Choroid plexus epithelial cell (primary cell): ENCODE measurements around the gene LRRC3.

ENCODE experiments used
- DNase-seq: peaks from one replicate; pipeline ENCODE4 v3.0.0-alpha.2; 2010; ENCODE audit warnings: low read depth
- H3K4me3 ChIP-seq: 2 replicates; pipeline ENCODE4 v1.5.1; 2011; ENCODE audit warnings: low read depth, mild to moderate bottlenecking, control low read depth, low read length, moderate library complexity
- TF ChIP-seq, protein P1 (sequence below): conservative IDR thresholded peaks from 2 replicates; pipeline ENCODE4 v1.5.1; 2011; ENCODE audit warnings: low read depth, mild to moderate bottlenecking, control low read depth, inconsistent platforms, low read length, moderate library complexity

The LRRC3 gene

DNA sequence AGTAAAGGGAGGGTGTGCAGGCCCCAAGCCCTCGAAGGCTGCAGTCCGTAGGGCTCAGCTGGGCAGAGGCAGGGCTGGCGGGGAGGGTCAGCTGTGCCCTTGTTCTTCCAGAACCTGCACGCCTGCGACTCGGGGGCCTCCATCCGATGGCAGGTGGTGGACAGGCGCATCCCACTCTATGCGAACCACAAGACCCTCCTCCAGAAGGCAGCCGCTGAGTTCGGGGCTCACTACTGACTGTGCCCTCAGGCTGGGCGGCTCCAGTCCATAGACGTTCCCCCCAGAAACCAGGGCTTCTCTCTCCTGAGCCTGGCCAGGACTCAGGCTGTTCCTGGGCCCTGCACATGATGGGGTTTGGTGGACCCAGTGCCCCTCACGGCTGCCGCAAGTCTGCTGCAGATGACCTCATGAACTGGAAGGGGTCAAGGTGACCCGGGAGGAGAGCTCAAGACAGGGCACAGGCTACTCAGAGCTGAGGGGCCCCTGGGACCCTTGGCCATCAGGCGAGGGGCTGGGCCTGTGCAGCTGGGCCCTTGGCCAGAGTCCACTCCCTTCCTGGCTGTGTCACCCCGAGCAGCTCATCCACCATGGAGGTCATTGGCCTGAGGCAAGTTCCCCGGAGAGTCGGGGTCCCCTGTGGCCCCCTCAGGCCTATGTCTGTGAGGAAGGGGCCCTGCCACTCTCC is 13.6 kb upstream of the LRRC3 start:
- TF ChIP-seq, protein P1, sequence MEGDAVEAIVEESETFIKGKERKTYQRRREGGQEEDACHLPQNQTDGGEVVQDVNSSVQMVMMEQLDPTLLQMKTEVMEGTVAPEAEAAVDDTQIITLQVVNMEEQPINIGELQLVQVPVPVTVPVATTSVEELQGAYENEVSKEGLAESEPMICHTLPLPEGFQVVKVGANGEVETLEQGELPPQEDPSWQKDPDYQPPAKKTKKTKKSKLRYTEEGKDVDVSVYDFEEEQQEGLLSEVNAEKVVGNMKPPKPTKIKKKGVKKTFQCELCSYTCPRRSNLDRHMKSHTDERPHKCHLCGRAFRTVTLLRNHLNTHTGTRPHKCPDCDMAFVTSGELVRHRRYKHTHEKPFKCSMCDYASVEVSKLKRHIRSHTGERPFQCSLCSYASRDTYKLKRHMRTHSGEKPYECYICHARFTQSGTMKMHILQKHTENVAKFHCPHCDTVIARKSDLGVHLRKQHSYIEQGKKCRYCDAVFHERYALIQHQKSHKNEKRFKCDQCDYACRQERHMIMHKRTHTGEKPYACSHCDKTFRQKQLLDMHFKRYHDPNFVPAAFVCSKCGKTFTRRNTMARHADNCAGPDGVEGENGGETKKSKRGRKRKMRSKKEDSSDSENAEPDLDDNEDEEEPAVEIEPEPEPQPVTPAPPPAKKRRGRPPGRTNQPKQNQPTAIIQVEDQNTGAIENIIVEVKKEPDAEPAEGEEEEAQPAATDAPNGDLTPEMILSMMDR: no peak
- no peak overlapping the region for H3K4me3 ChIP-seq
- DNase-seq: no peak

DNA sequence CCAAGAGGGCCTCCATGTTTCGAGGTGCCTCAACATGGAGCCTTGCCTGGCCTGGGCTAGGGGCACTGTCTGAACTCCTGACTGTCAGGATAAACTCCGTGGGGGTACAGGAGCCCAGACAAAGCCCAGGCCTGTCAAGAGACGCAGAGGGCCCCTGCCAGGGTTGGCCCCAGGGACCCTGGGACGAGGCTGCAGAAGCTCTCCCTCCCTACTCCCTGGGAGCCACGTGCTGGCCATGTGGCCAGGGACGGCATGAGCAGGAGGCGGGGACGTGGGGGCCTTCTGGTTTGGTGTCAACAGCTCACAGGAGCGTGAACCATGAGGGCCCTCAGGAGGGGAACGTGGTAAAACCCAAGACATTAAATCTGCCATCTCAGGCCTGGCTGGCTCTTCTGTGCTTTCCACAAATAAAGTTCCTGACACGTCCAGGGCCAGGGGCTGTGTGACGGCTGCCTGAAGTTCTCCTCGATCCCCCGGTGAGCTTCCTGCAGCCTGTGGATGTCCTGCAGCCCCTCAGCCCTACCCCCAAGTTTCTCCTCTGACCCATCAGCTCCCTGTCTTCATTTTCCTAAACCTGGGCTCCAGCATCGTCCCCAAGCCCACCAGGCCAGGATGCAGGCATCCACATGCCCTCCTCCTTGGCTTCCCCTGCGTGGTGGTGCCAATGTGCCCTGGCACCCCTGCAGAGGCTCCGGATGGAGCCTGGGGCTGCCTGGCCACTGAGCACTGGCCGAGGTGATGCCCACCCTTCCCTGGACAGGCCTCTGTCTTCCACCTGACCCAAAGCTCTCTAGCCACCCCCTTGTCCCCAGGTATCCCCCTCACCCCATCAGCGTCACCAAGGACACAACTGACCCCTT is 12.8 kb upstream of the LRRC3 start:
- DNase-seq: no peak
- TF ChIP-seq, protein P1: no peak
- no peak overlapping the region for H3K4me3 ChIP-seq

DNA sequence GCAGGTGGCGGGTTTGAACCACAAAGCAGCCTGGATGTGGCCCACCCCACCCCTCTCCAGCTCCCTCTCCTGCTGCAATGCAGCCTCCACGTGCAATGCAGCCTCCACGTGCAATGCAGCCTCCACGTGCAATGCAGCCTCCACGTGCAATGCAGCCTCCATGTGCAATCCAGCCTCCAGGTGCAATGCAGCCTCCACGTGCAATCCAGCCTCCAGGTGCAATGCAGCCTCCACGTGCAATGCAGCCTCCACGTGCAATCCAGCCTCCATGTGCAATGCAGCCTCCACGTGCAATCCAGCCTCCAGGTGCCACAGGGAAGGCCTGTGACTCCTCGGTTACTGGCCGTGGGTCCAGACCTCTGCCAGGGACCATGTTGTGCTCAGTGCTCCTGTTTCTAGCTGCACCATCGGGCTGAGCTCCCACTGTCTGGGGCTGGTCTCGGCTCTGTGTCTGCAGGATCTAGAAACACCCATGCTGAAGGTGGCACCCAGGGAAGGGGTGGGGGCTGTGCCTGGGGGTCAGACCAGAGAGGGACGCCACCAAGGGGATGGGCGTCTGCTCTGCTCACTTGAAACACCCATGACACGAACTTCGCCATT is 11.9 kb upstream of the LRRC3 start:
- no peak overlapping the region for H3K4me3 ChIP-seq
- TF ChIP-seq, protein P1: no peak
- DNase-seq: no peak

DNA sequence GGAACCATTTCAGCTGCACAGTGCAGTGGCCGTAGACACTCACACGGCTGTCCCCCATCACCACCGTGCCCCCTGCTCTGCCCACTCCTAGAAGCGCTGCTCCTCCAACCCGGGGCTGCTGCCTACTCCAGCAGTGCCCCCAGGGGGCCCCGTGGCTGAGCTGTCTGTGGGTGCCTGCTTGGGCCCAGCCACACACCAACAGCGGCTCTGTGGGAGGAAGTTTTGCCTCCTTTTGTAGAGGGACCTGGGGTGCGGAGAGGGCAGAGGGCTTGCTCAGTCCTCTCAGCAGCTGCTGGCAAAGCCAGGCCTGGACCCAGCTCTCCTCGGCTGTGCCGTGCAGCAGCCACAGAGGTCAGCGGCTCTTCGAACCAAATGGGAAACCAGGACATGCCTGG is 11.4 kb upstream of the LRRC3 start:
- DNase-seq: no peak
- H3K4me3 ChIP-seq: no peak overlapping the region
- TF ChIP-seq, protein P1: no peak

DNA sequence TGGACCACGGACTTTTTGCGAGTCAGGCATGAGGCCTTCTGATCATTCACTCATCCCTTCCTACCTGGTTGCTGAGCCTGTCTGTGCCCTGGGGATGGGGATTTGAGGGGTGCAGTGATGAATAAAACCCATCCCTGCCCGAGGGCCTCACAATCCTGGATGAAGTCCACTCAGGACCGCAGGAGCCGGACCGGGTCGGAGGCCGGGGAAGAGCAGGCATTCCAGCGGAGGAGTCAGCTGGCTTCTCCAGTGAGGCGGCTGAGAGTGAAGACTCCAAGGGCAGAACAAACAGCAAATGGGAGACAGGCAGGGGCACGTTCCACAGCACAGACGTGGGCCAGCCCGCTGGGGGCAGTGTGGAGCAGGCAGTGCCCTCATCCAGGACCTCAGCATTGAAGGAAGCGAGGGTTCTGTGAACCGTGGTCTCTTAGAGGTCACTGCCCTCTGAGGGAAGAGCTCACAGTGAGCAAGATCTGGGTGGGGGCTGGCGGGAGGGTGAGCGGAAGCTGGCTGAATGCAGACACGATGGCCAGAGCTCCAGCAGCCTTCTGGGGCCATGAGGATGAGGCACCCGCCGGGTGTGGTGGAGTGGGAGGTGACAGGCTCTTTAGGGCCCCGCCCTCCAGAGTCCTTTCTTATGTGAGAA is 10.9 kb upstream of the LRRC3 start:
- H3K4me3 ChIP-seq: no peak overlapping the region
- no peak for DNase-seq
- TF ChIP-seq, protein P1: peak; percentile 24

DNA sequence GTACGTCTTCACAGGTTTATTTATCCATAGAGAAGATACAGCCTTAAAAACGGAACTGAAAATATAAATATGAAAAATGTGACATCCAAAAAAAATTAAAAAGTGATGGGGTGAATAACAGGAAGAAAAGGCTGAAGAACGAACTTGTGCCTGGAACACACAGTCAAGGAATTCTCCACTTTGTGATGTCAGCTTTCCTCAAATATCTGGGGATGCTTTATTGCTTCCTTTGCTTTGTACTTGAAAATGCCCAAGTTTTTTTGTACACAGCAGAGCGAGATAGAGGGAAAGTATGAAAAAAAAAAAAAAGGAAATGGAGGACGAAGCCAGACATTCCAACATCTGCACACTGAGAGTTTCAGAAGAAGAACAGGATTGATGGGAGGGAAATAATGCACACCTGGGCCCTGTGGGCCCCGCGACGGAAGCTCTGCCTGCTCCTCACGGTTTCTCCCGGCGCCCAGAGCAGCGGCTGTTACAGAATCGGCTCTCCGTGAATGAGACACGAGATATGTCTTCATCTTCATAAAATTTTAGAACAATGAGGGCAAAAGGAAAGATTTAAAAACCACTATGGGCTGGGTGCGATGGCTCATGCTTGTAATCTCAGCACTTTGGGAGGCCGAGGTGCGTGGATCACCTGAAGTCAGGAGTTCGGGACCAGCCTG is 10.0 kb upstream of the LRRC3 start:
- TF ChIP-seq, protein P1: no peak
- no peak for DNase-seq
- no peak overlapping the region for H3K4me3 ChIP-seq
